Transverse colon (tissue), 4 donors: ENCODE measurements around the gene IER5.

ENCODE experiments used
- EP300 ChIP-seq: sonication (generic); formaldehyde crosslinking; IDR thresholded peaks from one replicate; pipeline ENCODE4 v1.6.1; 2017; ENCODE audit warnings: antibody characterized with exemption, low read depth
- POLR2A ChIP-seq: fragments of 450-650 bp; IDR thresholded peaks from one replicate; pipeline ENCODE4 v1.6.1; 2016; ENCODE audit warnings: antibody characterized with exemption, mild to moderate bottlenecking, moderate library complexity
- POLR2AphosphoS5 ChIP-seq, 3 donors: sonication (generic); formaldehyde crosslinking; IDR thresholded peaks; one replicate each; pipeline ENCODE4 v1.6.1; 2016; ENCODE audit warnings: antibody characterized with exemption in 3 of 3
- TF ChIP-seq, protein P1 (sequence below), 5 experiments: fragments of 200-600 bp in 3 of 5; fragments of 450-650 bp in 2 of 5; sonication (generic) in 3 of 5; IDR thresholded peaks; 1 replicate in 2 of 5; 2 replicates in 3 of 5; pipeline ENCODE4 v1.5.1; 2016 to 2017; ENCODE audit warnings: antibody characterized with exemption in 5 of 5, inconsistent platforms in 3 of 5, mild to moderate bottlenecking in 2 of 5, moderate library complexity in 1 of 5

DNA sequence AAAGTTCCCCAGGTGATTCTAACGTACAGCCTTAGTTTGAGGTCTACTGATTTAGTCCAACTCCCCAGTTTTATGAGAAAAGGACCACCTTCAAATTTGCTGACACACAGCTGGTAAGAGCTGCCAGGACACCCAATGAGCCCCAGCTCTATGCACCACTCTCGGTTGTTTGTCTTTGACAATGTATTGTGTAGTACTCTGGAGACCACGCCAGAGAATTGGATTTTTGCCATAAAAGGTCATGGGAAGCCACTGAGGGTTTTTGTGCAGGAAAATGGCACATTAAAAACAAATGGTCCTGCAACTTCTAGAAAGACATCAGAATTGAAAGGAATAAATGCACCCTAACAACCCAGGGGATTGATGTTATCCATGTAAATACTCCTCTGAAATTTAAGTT, 7.1 kb upstream of the IER5 start:
- TF ChIP-seq, protein P1, sequence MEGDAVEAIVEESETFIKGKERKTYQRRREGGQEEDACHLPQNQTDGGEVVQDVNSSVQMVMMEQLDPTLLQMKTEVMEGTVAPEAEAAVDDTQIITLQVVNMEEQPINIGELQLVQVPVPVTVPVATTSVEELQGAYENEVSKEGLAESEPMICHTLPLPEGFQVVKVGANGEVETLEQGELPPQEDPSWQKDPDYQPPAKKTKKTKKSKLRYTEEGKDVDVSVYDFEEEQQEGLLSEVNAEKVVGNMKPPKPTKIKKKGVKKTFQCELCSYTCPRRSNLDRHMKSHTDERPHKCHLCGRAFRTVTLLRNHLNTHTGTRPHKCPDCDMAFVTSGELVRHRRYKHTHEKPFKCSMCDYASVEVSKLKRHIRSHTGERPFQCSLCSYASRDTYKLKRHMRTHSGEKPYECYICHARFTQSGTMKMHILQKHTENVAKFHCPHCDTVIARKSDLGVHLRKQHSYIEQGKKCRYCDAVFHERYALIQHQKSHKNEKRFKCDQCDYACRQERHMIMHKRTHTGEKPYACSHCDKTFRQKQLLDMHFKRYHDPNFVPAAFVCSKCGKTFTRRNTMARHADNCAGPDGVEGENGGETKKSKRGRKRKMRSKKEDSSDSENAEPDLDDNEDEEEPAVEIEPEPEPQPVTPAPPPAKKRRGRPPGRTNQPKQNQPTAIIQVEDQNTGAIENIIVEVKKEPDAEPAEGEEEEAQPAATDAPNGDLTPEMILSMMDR (IDR thresholded peaks at IDR 0.05), result no peak
- TF ChIP-seq POLR2AphosphoS5 (IDR thresholded peaks at IDR 0.05) (no peak), POLR2A (no peak), EP300 (no peak)
